Osteoblast (primary cell): ENCODE results near the gene ANLN. TPM values are rescaled to one million over a fixed set of nuclear protein-coding genes. Genes with fewer than 3 reads are reported as not detected.

ENCODE experiments used
- DNase-seq: peaks from one replicate; pipeline ENCODE4 v3.0.0; 2011; ENCODE audit warnings: low spot score, mixed read lengths; ENCODE audit not compliant: insufficient read length; ENCODE audit errors: missing footprints
- H2AFZ ChIP-seq: 2 replicates; pipeline ENCODE4 v1.6.0; 2011; ENCODE audit warnings: mild to moderate bottlenecking, low read length
- H3K27ac ChIP-seq: 2 replicates; pipeline ENCODE4 v1.5.1; 2011; ENCODE audit warnings: mild to moderate bottlenecking, low read depth, low read length, moderate library complexity
- H3K27me3 ChIP-seq: 2 replicates; pipeline ENCODE4 v1.6.0; 2012; ENCODE audit warnings: mild to moderate bottlenecking, control low read depth, inconsistent platforms, low read length, moderate library complexity; ENCODE audit not compliant: insufficient read depth
- H3K36me3 ChIP-seq: 2 replicates; pipeline ENCODE4 v1.5.1; 2011; ENCODE audit warnings: mild to moderate bottlenecking, low read length, control low read depth, moderate library complexity; ENCODE audit not compliant: insufficient read depth
- H3K4me1 ChIP-seq: 2 replicates; pipeline ENCODE4 v1.5.1; 2011; ENCODE audit warnings: mild to moderate bottlenecking, low read length, control low read depth, moderate library complexity; ENCODE audit not compliant: insufficient read depth
- H3K4me2 ChIP-seq: 2 replicates; pipeline ENCODE4 v1.6.0; 2011; ENCODE audit warnings: mild to moderate bottlenecking, low read length; ENCODE audit not compliant: insufficient read depth
- H3K4me3 ChIP-seq: fragments of 200-600 bp; sonication (generic); 3 replicates; pipeline ENCODE4 v1.5.1; 2012; ENCODE audit warnings: mild to moderate bottlenecking, low read length, inconsistent platforms; ENCODE audit not compliant: insufficient read depth
- H3K79me2 ChIP-seq: 2 replicates; pipeline ENCODE4 v1.6.0; 2012; ENCODE audit warnings: mild to moderate bottlenecking, low read length, control low read depth, inconsistent platforms; ENCODE audit not compliant: insufficient read depth
- H3K9me3 ChIP-seq: 2 replicates; pipeline ENCODE4 v1.5.1; 2011; ENCODE audit warnings: low read depth, low read length, control low read depth
- H4K20me1 ChIP-seq: 2 replicates; pipeline ENCODE4 v1.6.0; 2012; ENCODE audit warnings: mild to moderate bottlenecking, low read length, control low read depth; ENCODE audit not compliant: insufficient read depth
- CTCF ChIP-seq: IDR thresholded peaks from 2 replicates; pipeline ENCODE4 v1.5.1; 2011; ENCODE audit warnings: mild to moderate bottlenecking, low read depth, low read length, moderate library complexity; ENCODE audit errors: extremely low read depth
- total RNA-seq: library from RNA; depleted of rRNA; stranded (reverse); fragments of >200 nt; gene quantifications from 2 replicates; pipeline ENCODE4 v1.2.3, GENCODE V29; 2012

ANLN gene, protein sequence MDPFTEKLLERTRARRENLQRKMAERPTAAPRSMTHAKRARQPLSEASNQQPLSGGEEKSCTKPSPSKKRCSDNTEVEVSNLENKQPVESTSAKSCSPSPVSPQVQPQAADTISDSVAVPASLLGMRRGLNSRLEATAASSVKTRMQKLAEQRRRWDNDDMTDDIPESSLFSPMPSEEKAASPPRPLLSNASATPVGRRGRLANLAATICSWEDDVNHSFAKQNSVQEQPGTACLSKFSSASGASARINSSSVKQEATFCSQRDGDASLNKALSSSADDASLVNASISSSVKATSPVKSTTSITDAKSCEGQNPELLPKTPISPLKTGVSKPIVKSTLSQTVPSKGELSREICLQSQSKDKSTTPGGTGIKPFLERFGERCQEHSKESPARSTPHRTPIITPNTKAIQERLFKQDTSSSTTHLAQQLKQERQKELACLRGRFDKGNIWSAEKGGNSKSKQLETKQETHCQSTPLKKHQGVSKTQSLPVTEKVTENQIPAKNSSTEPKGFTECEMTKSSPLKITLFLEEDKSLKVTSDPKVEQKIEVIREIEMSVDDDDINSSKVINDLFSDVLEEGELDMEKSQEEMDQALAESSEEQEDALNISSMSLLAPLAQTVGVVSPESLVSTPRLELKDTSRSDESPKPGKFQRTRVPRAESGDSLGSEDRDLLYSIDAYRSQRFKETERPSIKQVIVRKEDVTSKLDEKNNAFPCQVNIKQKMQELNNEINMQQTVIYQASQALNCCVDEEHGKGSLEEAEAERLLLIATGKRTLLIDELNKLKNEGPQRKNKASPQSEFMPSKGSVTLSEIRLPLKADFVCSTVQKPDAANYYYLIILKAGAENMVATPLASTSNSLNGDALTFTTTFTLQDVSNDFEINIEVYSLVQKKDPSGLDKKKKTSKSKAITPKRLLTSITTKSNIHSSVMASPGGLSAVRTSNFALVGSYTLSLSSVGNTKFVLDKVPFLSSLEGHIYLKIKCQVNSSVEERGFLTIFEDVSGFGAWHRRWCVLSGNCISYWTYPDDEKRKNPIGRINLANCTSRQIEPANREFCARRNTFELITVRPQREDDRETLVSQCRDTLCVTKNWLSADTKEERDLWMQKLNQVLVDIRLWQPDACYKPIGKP
- 12.7 and 16.8 TPM in 2 replicates for total RNA-seq

DNA sequence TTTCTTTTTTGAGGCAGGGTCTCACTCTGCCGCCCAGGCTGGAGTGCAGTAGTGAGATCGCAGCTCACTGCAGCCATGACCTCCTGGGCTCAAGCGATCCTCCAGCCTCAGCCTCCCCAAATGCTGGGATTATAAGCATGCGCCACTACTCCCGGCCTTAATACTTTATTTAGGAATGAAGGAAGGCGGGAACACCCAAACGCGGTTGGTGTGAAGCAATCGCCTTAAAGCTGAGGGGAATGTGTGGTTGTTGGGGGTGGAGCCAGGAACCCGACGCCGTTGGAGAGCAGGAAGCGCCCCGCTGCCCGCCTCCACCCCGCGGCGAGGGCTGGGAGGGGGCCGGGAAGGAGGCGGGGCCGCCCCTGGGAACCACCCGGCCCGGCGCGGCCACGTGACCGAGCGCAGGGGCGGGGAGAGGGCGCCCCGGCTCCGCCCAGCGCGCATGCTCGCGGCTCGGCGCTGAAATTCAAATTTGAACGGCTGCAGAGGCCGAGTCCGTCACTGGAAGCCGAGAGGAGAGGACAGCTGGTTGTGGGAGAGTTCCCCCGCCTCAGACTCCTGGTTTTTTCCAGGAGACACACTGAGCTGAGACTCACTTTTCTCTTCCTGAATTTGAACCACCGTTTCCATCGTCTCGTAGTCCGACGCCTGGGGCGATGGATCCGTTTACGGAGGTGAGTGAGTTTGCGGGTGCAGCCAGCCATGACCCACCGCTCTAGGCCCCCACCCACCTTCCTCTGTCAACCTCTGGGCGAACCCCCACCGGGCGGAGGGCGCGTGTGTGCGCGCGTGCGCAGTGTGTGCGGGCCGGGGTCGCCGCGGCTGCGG lies at the start of gene ANLN:
TSS of gene ANLN (plus strand) at position 492 of the 828 bp plus-strand sequence. CDS start at position 657, 165 bp downstream.
- H3K9me3 ChIP-seq = no peaks in the 10 kb centered on the region
- H3K79me2 ChIP-seq = peaks cover 41% of the 10 kb centered on the region
- H3K4me2 ChIP-seq = peak within 1 kb of the TSS; percentile 95
- H3K4me3 ChIP-seq = peak within 1 kb of the TSS; percentile 90
- H3K4me1 ChIP-seq = peaks cover 30% of the 10 kb centered on the region
- H3K27ac ChIP-seq = peak within 1 kb of the TSS; percentile 93
- no peak for TF ChIP-seq CTCF
- no peaks in the 10 kb centered on the region for H3K27me3 ChIP-seq
- H2AFZ ChIP-seq = peak within 1 kb of the TSS; percentile 90
- no peaks in the 10 kb centered on the region for H3K36me3 ChIP-seq
- no peaks in the 10 kb centered on the region for H4K20me1 ChIP-seq
- peak; percentile 95 for DNase-seq

GRCh38 chr7:36343548-36343947 lies 46.1 kb upstream of the ANLN start:
- Histone ChIP-seq H3K27ac (no peak overlapping the region), H3K9me3 (no peaks in the 10 kb centered on the region), H3K4me1 (peaks cover 8% of the 10 kb centered on the region), H3K79me2 (no peaks in the 10 kb centered on the region), H3K27me3 (no peaks in the 10 kb centered on the region), H3K4me2 (no peak overlapping the region), H2AFZ (no peak overlapping the region), H4K20me1 (no peaks in the 10 kb centered on the region), H3K4me3 (no peak overlapping the region), H3K36me3 (no peaks in the 10 kb centered on the region)
- TF ChIP-seq CTCF = no peak
- DNase-seq = no peak

GRCh38 chr7:36344622-36345021 lies 45.0 kb upstream of the ANLN start:
- H3K9me3 ChIP-seq = no peaks in the 10 kb centered on the region
- peaks cover 9% of the 10 kb centered on the region for H3K4me1 ChIP-seq
- no peak overlapping the region for H3K27ac ChIP-seq
- no peaks in the 10 kb centered on the region for H3K36me3 ChIP-seq
- no peak overlapping the region for H3K4me2 ChIP-seq
- H3K27me3 ChIP-seq = no peaks in the 10 kb centered on the region
- H2AFZ ChIP-seq = no peak overlapping the region
- H3K4me3 ChIP-seq = no peak overlapping the region
- H4K20me1 ChIP-seq = no peaks in the 10 kb centered on the region
- DNase-seq = no peak
- H3K79me2 ChIP-seq = no peaks in the 10 kb centered on the region
- no peak for TF ChIP-seq CTCF
